ENCODE results near the gene IGF2BP1.
"Not testable (repeated sequence)": the region's sequence is repeated elsewhere in the genome, so short reads cannot be mapped to it uniquely, and the experiment has no call there.

The IGF2BP1 gene

GRCh38 chr17:49038544-49038943, 41.4 kb downstream of the IGF2BP1 start:
- H3K36me3 ChIP-seq (ENCODE audit: insufficient read depth, low read length) = no peaks in the 10 kb centered on the region
- no peaks in the 10 kb centered on the region for H3K4me1 ChIP-seq (ENCODE audit: control insufficient read depth, insufficient read depth, low read length, unreplicated experiment)
- no peak overlapping the region for H2AFZ ChIP-seq (ENCODE audit: low read length, unreplicated experiment)
- no peak overlapping the region for H3K4me3 ChIP-seq (ENCODE audit: low read depth, low read length)
- H3K27ac ChIP-seq (ENCODE audit: low read depth, low read length) = no peak overlapping the region
- H3K79me2 ChIP-seq (ENCODE audit: control insufficient read depth, insufficient read depth, low read length, unreplicated experiment) = no peaks in the 10 kb centered on the region
- no peaks in the 10 kb centered on the region for H3K27me3 ChIP-seq (ENCODE audit: insufficient read depth, low read length)

DNA sequence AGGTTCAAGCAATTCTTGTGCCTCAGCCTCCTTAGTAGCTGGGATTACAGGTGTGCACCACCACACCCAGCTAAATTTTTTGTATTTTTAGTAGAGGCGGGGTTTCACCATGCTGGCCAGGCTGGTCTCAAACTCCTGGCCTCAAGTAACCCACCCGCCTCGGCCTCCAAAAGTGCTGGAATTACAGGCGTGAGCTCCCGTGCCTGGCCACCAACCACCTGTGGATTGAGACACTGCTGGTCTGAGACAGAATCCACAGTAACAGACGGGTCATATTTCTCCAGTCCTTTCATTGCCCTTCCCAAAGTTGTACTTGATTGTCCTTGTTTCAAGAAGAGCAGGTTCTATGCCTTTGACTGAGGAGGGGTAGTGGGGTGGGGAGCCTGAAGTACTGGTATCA, 42.3 kb downstream of the IGF2BP1 start:
- H2AFZ ChIP-seq (ENCODE audit: low read length, unreplicated experiment); H3K27ac ChIP-seq (ENCODE audit: low read depth, low read length); H3K79me2 ChIP-seq (ENCODE audit: control insufficient read depth, insufficient read depth, low read length, unreplicated experiment); H3K4me3 ChIP-seq (ENCODE audit: low read depth, low read length); H3K4me1 ChIP-seq (ENCODE audit: control insufficient read depth, insufficient read depth, low read length, unreplicated experiment); H3K27me3 ChIP-seq (ENCODE audit: insufficient read depth, low read length); H3K36me3 ChIP-seq (ENCODE audit: insufficient read depth, low read length): not testable (repeated sequence)

- Histone ChIP-seq H3K4me1 (ENCODE audit: control insufficient read depth, insufficient read depth, low read length, unreplicated experiment) (no peaks in the 10 kb centered on the region), H2AFZ (ENCODE audit: low read length, unreplicated experiment) (no peak overlapping the region), H3K36me3 (ENCODE audit: insufficient read depth, low read length) (0 out of 2 replicates have a peak, but pooled peaks cover 7% of the 10 kb centered on the region), H3K27me3 (ENCODE audit: insufficient read depth, low read length) (no peaks in the 10 kb centered on the region), H3K79me2 (ENCODE audit: control insufficient read depth, insufficient read depth, low read length, unreplicated experiment) (no peaks in the 10 kb centered on the region), H3K27ac (ENCODE audit: low read depth, low read length) (no peak overlapping the region), H3K4me3 (ENCODE audit: low read depth, low read length) (no peak overlapping the region)
Measured at GRCh38 chr17:49041527-49041926, 44.3 kb downstream of the IGF2BP1 start.

- no peaks in the 10 kb centered on the region for H3K4me1 ChIP-seq (ENCODE audit: control insufficient read depth, insufficient read depth, low read length, unreplicated experiment)
- no peaks in the 10 kb centered on the region for H3K27me3 ChIP-seq (ENCODE audit: insufficient read depth, low read length)
- no peaks in the 10 kb centered on the region for H3K79me2 ChIP-seq (ENCODE audit: control insufficient read depth, insufficient read depth, low read length, unreplicated experiment)
- H3K36me3 ChIP-seq (ENCODE audit: insufficient read depth, low read length) = 0 out of 2 replicates have a peak, but pooled peaks cover 7% of the 10 kb centered on the region
- no peak overlapping the region for H3K4me3 ChIP-seq (ENCODE audit: low read depth, low read length)
- no peak overlapping the region for H3K27ac ChIP-seq (ENCODE audit: low read depth, low read length)
- no peak overlapping the region for H2AFZ ChIP-seq (ENCODE audit: low read length, unreplicated experiment)
Measured at GRCh38 chr17:49045376-49045775, 48.2 kb downstream of the IGF2BP1 start.

DNA sequence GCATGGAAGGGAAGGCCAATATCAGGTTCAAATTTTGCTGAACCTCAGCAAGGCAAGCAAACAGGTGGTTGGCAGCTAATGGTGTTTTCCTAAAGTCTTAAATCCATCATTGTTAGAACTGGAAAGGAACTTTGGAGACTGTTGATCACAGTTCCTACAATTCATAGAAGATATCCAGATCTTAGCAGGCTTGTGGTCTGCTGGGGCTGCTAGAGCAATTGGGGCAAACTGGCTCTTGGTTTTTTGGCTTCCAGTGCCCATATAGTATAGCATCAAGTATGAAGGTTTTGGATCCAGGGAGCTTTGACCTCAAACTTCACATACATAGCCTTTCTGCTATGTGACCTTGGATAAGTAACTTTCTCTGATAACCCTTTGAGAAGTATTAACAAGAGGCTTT, 49.7 kb downstream of the IGF2BP1 start:
- H3K79me2 ChIP-seq (ENCODE audit: control insufficient read depth, insufficient read depth, low read length, unreplicated experiment) = no peaks in the 10 kb centered on the region
- no peaks in the 10 kb centered on the region for H3K4me1 ChIP-seq (ENCODE audit: control insufficient read depth, insufficient read depth, low read length, unreplicated experiment)
- H3K36me3 ChIP-seq (ENCODE audit: insufficient read depth, low read length) = 0 out of 2 replicates have a peak, but pooled peaks cover 7% of the 10 kb centered on the region
- no peak overlapping the region for H2AFZ ChIP-seq (ENCODE audit: low read length, unreplicated experiment)
- no peak overlapping the region for H3K4me3 ChIP-seq (ENCODE audit: low read depth, low read length)
- H3K27ac ChIP-seq (ENCODE audit: low read depth, low read length) = no peak overlapping the region
- no peaks in the 10 kb centered on the region for H3K27me3 ChIP-seq (ENCODE audit: insufficient read depth, low read length)

DNA sequence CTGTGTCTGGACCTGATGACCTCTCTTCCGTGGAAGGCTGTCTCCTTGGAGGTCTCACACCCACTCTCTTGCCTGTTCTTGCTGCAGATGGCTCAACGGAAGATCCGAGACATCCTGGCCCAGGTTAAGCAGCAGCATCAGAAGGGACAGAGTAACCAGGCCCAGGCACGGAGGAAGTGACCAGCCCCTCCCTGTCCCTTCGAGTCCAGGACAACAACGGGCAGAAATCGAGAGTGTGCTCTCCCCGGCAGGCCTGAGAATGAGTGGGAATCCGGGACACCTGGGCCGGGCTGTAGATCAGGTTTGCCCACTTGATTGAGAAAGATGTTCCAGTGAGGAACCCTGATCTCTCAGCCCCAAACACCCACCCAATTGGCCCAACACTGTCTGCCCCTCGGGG, 52.1 kb downstream of the IGF2BP1 start:
- Histone ChIP-seq H3K36me3 (ENCODE audit: insufficient read depth, low read length) (0 out of 2 replicates have a peak, but pooled peaks cover 3% of the 10 kb centered on the region), H3K27me3 (ENCODE audit: insufficient read depth, low read length) (no peaks in the 10 kb centered on the region), H3K27ac (ENCODE audit: low read depth, low read length) (no peak overlapping the region), H3K79me2 (ENCODE audit: control insufficient read depth, insufficient read depth, low read length, unreplicated experiment) (no peaks in the 10 kb centered on the region), H3K4me1 (ENCODE audit: control insufficient read depth, insufficient read depth, low read length, unreplicated experiment) (no peaks in the 10 kb centered on the region), H3K4me3 (ENCODE audit: low read depth, low read length) (no peak overlapping the region), H2AFZ (ENCODE audit: low read length, unreplicated experiment) (no peak overlapping the region)

DNA sequence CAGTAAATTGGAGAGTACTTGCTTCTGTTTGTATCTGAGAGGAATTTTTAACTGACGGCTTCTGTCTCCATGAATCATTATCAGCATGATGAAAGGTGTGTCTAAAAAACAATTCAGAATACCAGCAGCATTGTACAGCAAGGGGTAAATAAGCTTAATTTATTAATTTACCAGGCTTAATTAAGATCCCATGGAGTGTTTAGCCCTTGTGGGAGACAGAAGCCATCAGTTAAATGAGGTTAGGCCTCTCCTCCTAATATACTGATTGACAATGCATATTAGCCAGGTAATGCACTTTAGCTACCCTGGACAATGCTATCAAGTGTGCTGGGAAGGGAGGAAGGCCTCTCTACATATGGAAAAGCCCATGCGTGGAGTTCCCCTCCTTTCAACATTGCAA, 53.4 kb downstream of the IGF2BP1 start:
- H3K36me3 ChIP-seq (ENCODE audit: insufficient read depth, low read length) = no peaks in the 10 kb centered on the region
- H3K4me3 ChIP-seq (ENCODE audit: low read depth, low read length) = no peak overlapping the region
- H3K79me2 ChIP-seq (ENCODE audit: control insufficient read depth, insufficient read depth, low read length, unreplicated experiment) = no peaks in the 10 kb centered on the region
- no peak overlapping the region for H3K27ac ChIP-seq (ENCODE audit: low read depth, low read length)
- no peaks in the 10 kb centered on the region for H3K4me1 ChIP-seq (ENCODE audit: control insufficient read depth, insufficient read depth, low read length, unreplicated experiment)
- no peak overlapping the region for H2AFZ ChIP-seq (ENCODE audit: low read length, unreplicated experiment)
- H3K27me3 ChIP-seq (ENCODE audit: insufficient read depth, low read length) = no peaks in the 10 kb centered on the region

GRCh38 chr17:49051269-49051668, 54.1 kb downstream of the IGF2BP1 start:
- Histone ChIP-seq H3K4me3 (ENCODE audit: low read depth, low read length) (no peak overlapping the region), H3K27ac (ENCODE audit: low read depth, low read length) (no peak overlapping the region), H2AFZ (ENCODE audit: low read length, unreplicated experiment) (no peak overlapping the region), H3K36me3 (ENCODE audit: insufficient read depth, low read length) (no peaks in the 10 kb centered on the region), H3K27me3 (ENCODE audit: insufficient read depth, low read length) (no peaks in the 10 kb centered on the region), H3K79me2 (ENCODE audit: control insufficient read depth, insufficient read depth, low read length, unreplicated experiment) (no peaks in the 10 kb centered on the region), H3K4me1 (ENCODE audit: control insufficient read depth, insufficient read depth, low read length, unreplicated experiment) (no peaks in the 10 kb centered on the region)

DNA sequence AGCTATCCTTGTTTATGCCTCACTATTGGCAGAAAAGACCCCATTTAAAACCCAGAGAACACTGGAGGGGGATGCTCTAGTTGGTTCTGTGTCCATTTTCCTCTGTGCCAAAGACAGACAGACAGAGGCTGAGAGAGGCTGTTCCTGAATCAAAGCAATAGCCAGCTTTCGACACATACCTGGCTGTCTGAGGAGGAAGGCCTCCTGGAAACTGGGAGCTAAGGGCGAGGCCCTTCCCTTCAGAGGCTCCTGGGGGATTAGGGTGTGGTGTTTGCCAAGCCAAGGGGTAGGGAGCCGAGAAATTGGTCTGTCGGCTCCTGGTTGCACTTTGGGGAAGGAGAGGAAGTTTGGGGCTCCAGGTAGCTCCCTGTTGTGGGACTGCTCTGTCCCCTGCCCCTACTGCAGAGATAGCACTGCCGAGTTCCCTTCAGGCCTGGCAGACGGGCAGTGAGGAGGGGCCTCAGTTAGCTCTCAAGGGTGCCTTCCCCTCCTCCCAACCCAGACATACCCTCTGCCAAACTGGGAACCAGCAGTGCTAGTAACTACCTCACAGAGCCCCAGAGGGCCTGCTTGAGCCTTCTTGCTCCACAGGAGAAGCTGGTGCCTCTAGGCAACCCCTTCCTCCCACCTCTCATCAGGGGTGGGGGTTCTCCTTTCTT, 56.1 kb downstream of the IGF2BP1 start:
- Histone ChIP-seq H3K27me3 (ENCODE audit: insufficient read depth, low read length) (no peaks in the 10 kb centered on the region), H3K4me3 (ENCODE audit: low read depth, low read length) (no peak overlapping the region), H3K36me3 (ENCODE audit: insufficient read depth, low read length) (no peaks in the 10 kb centered on the region), H2AFZ (ENCODE audit: low read length, unreplicated experiment) (no peak overlapping the region), H3K4me1 (ENCODE audit: control insufficient read depth, insufficient read depth, low read length, unreplicated experiment) (no peaks in the 10 kb centered on the region), H3K79me2 (ENCODE audit: control insufficient read depth, insufficient read depth, low read length, unreplicated experiment) (no peaks in the 10 kb centered on the region), H3K27ac (ENCODE audit: low read depth, low read length) (no peak overlapping the region)

DNA sequence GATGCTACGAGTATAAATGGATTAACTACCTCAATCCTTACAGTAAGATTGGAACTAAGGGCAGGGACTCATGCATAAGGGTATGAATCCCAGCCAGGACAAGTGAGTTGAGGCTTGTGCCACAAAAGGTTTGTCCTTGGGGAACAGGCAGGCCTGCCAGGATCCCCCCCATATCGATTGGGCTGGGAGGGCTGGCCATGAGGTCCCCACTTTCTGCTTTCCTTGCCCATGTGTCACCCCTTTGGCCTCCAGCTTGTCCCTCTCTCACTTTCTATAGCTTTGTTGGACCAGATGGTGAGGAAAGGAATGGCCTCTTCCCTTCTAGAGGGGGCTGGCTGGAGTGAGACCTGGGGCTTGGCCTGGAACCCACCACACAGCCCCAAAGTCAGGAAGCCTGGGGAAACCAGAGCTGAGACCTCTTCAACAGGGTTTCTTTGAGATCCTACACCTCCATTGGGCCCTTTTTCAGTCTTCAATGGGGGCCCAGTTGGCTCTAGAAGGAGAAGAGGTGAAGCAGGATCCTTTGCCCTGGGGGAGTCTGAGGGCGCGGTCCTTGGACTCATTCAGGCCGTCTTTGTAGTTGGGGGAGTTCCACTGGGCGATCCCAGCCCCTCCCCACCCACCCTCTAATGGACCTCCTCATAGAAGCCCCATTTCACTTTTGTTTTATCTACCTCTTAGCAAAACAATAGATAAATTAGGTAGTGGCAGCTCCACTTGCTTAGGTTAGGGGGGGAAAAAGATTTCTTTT, 57.3 kb downstream of the IGF2BP1 start:
- no peaks in the 10 kb centered on the region for H3K36me3 ChIP-seq (ENCODE audit: insufficient read depth, low read length)
- H3K4me3 ChIP-seq (ENCODE audit: low read depth, low read length) = no peak overlapping the region
- no peaks in the 10 kb centered on the region for H3K27me3 ChIP-seq (ENCODE audit: insufficient read depth, low read length)
- H3K79me2 ChIP-seq (ENCODE audit: control insufficient read depth, insufficient read depth, low read length, unreplicated experiment) = no peaks in the 10 kb centered on the region
- no peaks in the 10 kb centered on the region for H3K4me1 ChIP-seq (ENCODE audit: control insufficient read depth, insufficient read depth, low read length, unreplicated experiment)
- H2AFZ ChIP-seq (ENCODE audit: low read length, unreplicated experiment) = no peak overlapping the region
- H3K27ac ChIP-seq (ENCODE audit: low read depth, low read length) = no peak overlapping the region

Data from ACC112 (cell line).